ENCODE data around the gene CYTH1.
A peak's percentile ranks its signal among the peaks of the same experiment; 100 is the strongest.

CYTH1 gene

GRCh38 chr17:78648293-78648692 is 133.8 kb downstream of the CYTH1 start:
- no peaks in the 10 kb centered on the region for H3K27me3 ChIP-seq
- TF ChIP-seq, protein P1, sequence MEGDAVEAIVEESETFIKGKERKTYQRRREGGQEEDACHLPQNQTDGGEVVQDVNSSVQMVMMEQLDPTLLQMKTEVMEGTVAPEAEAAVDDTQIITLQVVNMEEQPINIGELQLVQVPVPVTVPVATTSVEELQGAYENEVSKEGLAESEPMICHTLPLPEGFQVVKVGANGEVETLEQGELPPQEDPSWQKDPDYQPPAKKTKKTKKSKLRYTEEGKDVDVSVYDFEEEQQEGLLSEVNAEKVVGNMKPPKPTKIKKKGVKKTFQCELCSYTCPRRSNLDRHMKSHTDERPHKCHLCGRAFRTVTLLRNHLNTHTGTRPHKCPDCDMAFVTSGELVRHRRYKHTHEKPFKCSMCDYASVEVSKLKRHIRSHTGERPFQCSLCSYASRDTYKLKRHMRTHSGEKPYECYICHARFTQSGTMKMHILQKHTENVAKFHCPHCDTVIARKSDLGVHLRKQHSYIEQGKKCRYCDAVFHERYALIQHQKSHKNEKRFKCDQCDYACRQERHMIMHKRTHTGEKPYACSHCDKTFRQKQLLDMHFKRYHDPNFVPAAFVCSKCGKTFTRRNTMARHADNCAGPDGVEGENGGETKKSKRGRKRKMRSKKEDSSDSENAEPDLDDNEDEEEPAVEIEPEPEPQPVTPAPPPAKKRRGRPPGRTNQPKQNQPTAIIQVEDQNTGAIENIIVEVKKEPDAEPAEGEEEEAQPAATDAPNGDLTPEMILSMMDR (IDR thresholded peaks at IDR 0.05; ENCODE audit: low read depth, low read length): no peak
- H3K36me3 ChIP-seq: no peaks in the 10 kb centered on the region
- H3K9me3 ChIP-seq: no peaks in the 10 kb centered on the region
- no peak overlapping the region for H3K4me3 ChIP-seq (ENCODE audit: low read depth, low read length)
- no peaks in the 10 kb centered on the region for H3K4me1 ChIP-seq
- no peak for DNase-seq

DNA sequence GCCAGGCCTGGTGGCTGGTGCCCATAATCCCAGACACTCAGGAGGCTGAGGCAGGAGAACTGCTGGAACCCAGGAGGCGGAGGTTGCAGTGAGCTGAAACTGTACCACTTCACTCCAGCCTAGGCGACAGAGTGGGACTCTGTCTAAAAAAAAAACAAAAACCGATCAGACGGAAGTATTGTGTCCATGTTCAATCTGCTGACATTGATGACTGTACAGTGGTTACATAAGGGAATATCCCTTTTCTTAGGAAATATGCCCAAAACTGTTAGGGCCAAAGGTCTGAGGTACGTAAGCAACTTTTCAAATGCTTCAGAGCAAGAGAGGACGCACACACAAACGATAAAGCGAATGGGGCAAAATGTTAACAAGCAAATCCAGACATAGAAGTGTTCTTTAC is 135.0 kb downstream of the CYTH1 start:
- no peaks in the 10 kb centered on the region for H3K27me3 ChIP-seq
- no peaks in the 10 kb centered on the region for H3K4me1 ChIP-seq
- no peak overlapping the region for H3K4me3 ChIP-seq (ENCODE audit: low read depth, low read length)
- no peak for DNase-seq
- H3K36me3 ChIP-seq: no peaks in the 10 kb centered on the region
- no peaks in the 10 kb centered on the region for H3K9me3 ChIP-seq
- TF ChIP-seq, protein P1 (IDR thresholded peaks at IDR 0.05; ENCODE audit: low read depth, low read length): no peak

- no peaks in the 10 kb centered on the region for H3K27me3 ChIP-seq
- no peaks in the 10 kb centered on the region for H3K36me3 ChIP-seq
- H3K4me3 ChIP-seq (ENCODE audit: low read depth, low read length): peak overlapping the region; percentile 51
- H3K9me3 ChIP-seq: no peaks in the 10 kb centered on the region
- H3K4me1 ChIP-seq: no peaks in the 10 kb centered on the region
- TF ChIP-seq, protein P1 (IDR thresholded peaks at IDR 0.05; ENCODE audit: low read depth, low read length): no peak
- peak; percentile 54 for DNase-seq
Measured at GRCh38 chr17:78645421-78646295, 136.4 kb downstream of the CYTH1 start.

DNA sequence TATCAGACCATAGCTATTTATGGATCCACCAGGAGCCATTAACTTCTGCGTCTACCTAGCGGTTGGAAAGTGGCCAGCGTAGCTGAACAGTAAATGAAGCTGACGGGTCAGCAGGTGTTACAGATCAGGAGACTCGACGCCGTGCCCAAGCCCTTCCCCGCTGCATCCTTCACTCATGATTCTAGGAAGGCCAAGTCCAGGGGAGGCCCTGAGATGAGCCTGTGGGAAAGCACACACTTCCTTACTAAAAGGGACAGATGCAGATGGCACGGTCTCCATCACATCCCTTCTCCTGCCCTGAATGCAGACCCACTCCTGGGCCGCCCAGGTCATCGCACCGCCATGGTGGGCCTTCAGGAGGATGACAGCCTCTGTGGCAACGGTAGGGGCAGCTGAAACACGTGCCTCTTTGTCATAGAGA is 137.1 kb downstream of the CYTH1 start:
- H3K36me3 ChIP-seq: no peaks in the 10 kb centered on the region
- no peaks in the 10 kb centered on the region for H3K27me3 ChIP-seq
- no peaks in the 10 kb centered on the region for H3K4me1 ChIP-seq
- no peak overlapping the region for H3K4me3 ChIP-seq (ENCODE audit: low read depth, low read length)
- TF ChIP-seq, protein P1 (IDR thresholded peaks at IDR 0.05; ENCODE audit: low read depth, low read length): no peak
- no peak for DNase-seq
- H3K9me3 ChIP-seq: no peaks in the 10 kb centered on the region

DNA sequence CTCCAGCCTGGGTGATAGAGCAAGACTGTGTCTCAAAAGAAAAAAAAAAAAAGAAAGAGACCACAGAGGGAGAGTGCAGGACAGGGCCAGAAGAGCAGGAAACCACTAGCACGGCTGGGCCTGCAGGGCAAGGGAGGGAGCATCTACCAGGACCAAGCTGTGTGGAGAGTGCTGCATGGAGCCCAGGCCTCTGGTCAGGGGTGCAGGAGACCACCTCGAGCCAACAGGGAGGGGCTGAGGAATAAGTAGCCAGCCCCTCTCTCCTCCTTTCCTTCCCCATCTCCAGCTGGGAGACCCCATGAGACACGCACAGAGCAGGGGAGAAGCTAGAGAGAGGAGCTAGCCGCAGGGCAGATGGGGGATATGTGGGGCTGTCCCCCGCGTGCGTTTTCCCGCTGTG is 137.8 kb downstream of the CYTH1 start:
- no peak overlapping the region for H3K4me3 ChIP-seq (ENCODE audit: low read depth, low read length)
- H3K4me1 ChIP-seq: no peaks in the 10 kb centered on the region
- H3K36me3 ChIP-seq: no peaks in the 10 kb centered on the region
- TF ChIP-seq, protein P1 (IDR thresholded peaks at IDR 0.05; ENCODE audit: low read depth, low read length): no peak
- no peak for DNase-seq
- no peaks in the 10 kb centered on the region for H3K9me3 ChIP-seq
- no peaks in the 10 kb centered on the region for H3K27me3 ChIP-seq

DNA sequence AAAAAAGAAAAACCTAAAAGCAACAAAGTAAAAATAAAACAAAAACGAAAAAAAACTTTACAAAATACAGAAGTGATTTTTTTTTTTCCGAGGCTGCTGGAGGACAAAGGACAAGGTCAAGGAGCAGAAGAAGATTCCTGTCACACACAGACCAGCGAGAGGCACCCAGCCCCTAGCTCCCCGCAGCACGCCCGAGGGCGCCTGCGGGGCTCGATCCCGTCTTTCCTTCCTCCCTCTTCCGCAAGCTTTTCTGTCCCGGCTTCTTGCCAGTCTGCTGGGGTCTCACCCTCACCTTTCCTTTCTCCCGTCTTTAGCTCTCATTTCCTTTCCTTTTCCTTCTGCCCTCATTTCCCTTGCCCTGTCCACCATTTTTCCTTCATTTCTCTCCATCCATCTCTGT is 138.7 kb downstream of the CYTH1 start:
- Histone ChIP-seq H3K27me3 (no peaks in the 10 kb centered on the region), H3K36me3 (no peaks in the 10 kb centered on the region), H3K9me3 (no peaks in the 10 kb centered on the region), H3K4me1 (no peaks in the 10 kb centered on the region), H3K4me3 (ENCODE audit: low read depth, low read length) (no peak overlapping the region)
- no peak for DNase-seq
- TF ChIP-seq, protein P1 (IDR thresholded peaks at IDR 0.05; ENCODE audit: low read depth, low read length): no peak
